Brain microvascular endothelial cell (primary cell): ENCODE data around the gene ASS1.
"Not testable (repeated sequence)": the region's sequence is repeated elsewhere in the genome, so short reads cannot be mapped to it uniquely, and the experiment has no call there.

Experiments
- DNase-seq: peaks from one replicate; pipeline ENCODE4 v3.0.0-alpha.2; 2020
- H3K27ac ChIP-seq: fragments of 250-450 bp; sonication (Bioruptor Pico); 2 replicates; pipeline ENCODE4 v1.5.1; 2020; ENCODE audit warnings: mild to moderate bottlenecking, moderate library complexity
- H3K27me3 ChIP-seq: fragments of 250-450 bp; sonication (Bioruptor Pico); replicated peaks from 2 replicates; pipeline ENCODE4 v1.5.1; 2020; ENCODE audit warnings: mild to moderate bottlenecking
- H3K36me3 ChIP-seq: fragments of 250-450 bp; sonication (Bioruptor Pico); replicated peaks from 2 replicates; pipeline ENCODE4 v1.5.1; 2020; ENCODE audit warnings: mild to moderate bottlenecking
- H3K4me3 ChIP-seq: 2 replicates; pipeline ENCODE4 v1.5.1; 2011; ENCODE audit warnings: low read depth, mild to moderate bottlenecking, control low read depth, low read length, moderate library complexity
- in situ Hi-C: cut with HindIII; loops from 2 replicates; pipeline ENCODE4 v1.10.0; 2017; ENCODE audit warnings: low sequenced_read_pairs, low pct_ligation_motif_present
- TF ChIP-seq, protein P1 (sequence below): IDR thresholded peaks from 2 replicates; pipeline ENCODE4 v1.5.1; 2011; ENCODE audit warnings: low read depth, mild to moderate bottlenecking, moderate library complexity, low read length, control low read depth, inconsistent platforms; ENCODE audit errors: missing control alignments

Gene ASS1

DNA sequence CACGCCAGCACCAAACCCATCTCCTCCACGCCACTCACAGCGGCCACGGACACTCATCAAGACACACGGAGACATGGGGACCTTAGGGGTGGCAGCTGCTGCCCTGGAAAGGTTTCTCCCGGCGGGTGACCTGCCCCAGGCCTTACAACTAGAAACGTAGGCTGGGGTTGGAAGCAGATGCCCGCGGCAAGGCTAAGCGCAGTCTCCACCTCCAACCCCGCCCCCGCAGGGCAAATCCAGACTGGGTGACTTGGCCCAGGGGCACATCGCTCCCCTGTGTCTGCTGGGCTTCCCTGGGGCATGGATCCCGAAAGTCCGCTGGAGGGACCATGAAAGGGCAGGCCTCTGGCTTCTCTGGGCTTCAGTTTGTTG is 12.0 kb upstream of the ASS1 start:
- in situ Hi-C loops, result no loop called here
- DNase-seq, result no peak
- Histone ChIP-seq H3K27ac (no peak overlapping the region), H3K27me3 (no peaks in the 10 kb centered on the region), H3K36me3 (no peaks in the 10 kb centered on the region), H3K4me3 (peak overlapping the region; percentile 35)
- TF ChIP-seq, protein P1, sequence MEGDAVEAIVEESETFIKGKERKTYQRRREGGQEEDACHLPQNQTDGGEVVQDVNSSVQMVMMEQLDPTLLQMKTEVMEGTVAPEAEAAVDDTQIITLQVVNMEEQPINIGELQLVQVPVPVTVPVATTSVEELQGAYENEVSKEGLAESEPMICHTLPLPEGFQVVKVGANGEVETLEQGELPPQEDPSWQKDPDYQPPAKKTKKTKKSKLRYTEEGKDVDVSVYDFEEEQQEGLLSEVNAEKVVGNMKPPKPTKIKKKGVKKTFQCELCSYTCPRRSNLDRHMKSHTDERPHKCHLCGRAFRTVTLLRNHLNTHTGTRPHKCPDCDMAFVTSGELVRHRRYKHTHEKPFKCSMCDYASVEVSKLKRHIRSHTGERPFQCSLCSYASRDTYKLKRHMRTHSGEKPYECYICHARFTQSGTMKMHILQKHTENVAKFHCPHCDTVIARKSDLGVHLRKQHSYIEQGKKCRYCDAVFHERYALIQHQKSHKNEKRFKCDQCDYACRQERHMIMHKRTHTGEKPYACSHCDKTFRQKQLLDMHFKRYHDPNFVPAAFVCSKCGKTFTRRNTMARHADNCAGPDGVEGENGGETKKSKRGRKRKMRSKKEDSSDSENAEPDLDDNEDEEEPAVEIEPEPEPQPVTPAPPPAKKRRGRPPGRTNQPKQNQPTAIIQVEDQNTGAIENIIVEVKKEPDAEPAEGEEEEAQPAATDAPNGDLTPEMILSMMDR, result no peak

DNA sequence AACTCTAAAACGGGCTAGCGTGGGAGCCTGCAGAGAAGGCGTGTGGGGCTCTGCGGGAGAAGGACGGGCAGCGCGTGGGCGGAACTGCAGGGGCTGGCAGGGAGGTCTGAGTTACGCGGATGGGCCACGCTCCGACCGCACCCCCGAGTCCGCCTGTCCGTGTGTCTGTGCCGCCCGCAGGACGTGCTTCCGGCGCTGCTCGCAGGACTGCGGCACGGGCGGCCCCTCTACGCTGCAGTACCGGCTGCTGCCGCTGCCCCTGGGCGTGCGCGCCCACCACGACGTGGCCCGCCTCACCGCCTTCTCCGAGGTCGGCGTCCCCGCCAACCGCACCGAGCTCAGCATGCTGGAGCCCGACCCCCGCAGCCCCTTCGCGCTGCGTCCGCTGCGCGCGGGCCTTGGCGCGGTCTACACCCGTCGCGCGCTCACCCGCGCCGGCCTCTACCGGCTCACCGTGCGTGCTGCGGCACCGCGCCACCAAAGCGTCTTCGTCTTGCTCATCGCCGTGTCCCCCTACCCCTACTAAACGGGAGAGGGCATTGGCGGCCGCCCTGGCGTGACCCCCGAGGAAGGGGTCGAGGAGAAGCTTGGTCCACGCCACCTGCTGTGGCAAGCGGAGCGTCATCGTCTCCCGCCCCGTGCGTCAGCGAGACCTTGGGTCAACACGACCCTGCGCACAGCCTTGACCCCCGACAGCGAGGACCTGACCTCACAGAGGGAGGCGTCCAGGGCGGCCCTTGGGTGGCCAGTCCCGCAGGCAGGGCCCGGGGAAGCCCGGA is 11.4 kb upstream of the ASS1 start:
- Histone ChIP-seq H3K36me3 (no peaks in the 10 kb centered on the region), H3K27me3 (no peaks in the 10 kb centered on the region), H3K27ac (no peak overlapping the region), H3K4me3 (peak overlapping the region; percentile 35)
- TF ChIP-seq, protein P1, result peak; percentile 41
- DNase-seq, result peak; percentile 17
- in situ Hi-C loops, result no loop called here

DNA sequence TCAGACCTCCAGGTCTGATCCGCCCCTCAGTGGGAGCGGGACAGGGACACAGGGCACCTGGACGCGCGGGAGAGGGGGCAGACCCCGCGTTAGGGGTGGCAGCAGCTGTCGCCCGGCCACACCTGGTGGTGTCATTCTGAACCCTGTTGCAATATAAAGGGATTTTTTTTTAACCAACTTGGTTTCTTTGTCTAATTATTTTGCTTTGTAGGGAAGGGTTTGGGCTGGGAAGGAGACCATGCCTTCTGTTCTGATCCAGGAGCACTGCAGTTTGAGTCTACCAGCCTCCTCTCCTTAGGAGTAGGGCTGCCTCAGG is 10.9 kb upstream of the ASS1 start:
- no peak for DNase-seq
- in situ Hi-C loops, result no loop called here
- no peak overlapping the region for H3K27ac ChIP-seq
- TF ChIP-seq, protein P1, result no peak
- no peak overlapping the region for H3K4me3 ChIP-seq
- no peaks in the 10 kb centered on the region for H3K27me3 ChIP-seq
- H3K36me3 ChIP-seq, result no peaks in the 10 kb centered on the region

DNA sequence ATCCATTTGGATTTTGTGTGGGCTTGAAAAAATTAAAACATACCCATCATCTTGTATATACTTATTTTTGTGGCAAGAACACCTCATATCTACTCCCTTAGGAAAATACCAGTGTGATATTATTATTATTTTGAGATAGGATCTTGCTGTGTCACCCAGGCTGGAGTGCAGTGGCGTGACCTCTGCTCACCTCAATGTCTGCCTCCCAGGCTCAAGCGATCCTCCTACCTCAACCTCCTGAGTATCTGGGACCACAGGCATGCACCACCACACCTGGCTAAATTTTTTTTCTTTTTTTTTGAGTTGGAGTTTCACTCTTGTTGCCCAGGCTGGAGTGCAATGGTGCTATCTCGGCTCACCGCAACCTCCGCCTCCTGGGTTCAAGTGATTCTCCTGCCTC is 10.1 kb upstream of the ASS1 start:
- in situ Hi-C loops, H3K4me3 ChIP-seq, H3K27ac ChIP-seq, DNase-seq, H3K27me3 ChIP-seq, H3K36me3 ChIP-seq: not testable (repeated sequence)

DNA sequence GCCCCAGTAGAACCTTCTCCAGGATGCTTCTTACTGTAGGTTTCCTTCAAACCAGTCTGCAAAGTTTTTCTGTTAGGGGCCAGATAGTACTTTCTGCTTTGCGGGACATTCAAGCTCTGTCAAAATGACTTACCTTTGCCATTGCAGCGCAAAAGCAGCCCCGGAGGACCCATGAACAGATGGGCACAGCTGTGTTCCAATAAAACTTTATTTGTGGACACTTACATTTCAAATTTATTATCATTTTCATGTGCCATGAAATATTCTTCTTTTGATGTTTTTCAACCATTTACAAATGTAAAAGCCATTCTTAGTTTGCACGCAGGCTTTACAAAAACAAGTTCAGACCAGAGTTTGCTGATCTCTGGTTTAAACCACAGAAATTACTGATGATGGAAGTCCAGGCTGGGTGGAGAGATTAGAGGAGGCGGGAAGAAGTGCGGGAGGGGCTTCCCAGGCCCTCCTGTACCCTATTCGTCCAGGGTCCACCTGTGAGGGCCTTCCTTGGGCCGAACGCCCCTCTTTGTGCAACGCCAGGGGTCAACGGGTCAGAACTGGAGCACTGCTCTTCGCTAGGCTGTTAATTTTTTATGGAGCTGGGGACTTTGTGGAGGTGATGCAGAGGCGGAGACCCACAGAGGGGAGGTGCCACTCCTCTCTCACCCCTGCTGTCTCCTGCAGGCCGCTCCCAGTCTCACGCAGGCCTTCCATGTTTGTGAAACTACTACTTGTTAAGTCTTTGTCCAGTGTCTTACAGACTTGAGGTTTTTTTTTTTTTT is 7.6 kb upstream of the ASS1 start:
- DNase-seq, result no peak
- in situ Hi-C loops, result no loop called here
- H3K27me3 ChIP-seq, result no peaks in the 10 kb centered on the region

DNA sequence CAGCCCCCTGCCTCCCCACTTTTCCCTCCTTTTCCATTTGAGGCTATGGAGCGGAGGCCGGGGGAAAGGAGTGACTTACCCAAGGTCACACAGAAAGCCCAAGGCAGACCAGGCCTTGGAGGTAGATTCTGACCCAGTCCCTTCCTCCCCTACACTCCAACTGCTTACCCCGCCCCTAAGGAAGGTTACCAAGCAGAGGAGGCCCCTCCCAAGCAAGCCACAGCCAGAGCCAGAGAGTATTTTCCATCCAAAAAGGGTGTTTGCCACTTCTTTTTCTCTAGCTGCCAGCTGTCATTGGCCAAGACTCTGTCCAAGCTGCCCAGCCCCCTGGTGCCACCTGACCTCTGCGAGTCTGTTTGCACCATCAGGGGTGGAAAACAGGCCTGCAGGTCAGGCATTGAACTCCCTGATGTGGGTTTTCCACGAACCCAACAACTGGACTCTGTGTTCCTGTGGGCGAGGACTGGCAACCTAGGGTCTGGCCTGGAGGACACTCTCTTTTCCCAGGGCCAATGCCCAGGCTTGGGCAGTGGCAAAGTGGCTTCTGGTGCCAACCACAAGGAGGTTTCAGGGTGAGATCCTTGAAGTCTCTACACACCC is 6.3 kb upstream of the ASS1 start:
- no peak for DNase-seq
- in situ Hi-C loops, result no loop called here
- TF ChIP-seq, protein P1, result no peak
- H3K36me3 ChIP-seq, result no peaks in the 10 kb centered on the region
- H3K27me3 ChIP-seq, result no peaks in the 10 kb centered on the region
- H3K27ac ChIP-seq, result no peak overlapping the region
- no peak overlapping the region for H3K4me3 ChIP-seq

More for the DNA sequence above, 7.6 kb upstream of the ASS1 start:
- H3K36me3 ChIP-seq, result no peaks in the 10 kb centered on the region
- TF ChIP-seq, protein P1, result no peak
- H3K27ac ChIP-seq, result no peak overlapping the region
- no peak overlapping the region for H3K4me3 ChIP-seq
